Non-pigmented ciliary epithelial cell (primary cell): ENCODE data around the gene ZBED6.
"Not testable (repeated sequence)": the region's sequence is repeated elsewhere in the genome, so short reads cannot be mapped to it uniquely, and the experiment has no call there.

ENCODE experiments used
- DNase-seq: peaks from one replicate; pipeline ENCODE4 v3.0.0-alpha.2; 2010; ENCODE audit warnings: low read depth

The ZBED6 gene, protein sequence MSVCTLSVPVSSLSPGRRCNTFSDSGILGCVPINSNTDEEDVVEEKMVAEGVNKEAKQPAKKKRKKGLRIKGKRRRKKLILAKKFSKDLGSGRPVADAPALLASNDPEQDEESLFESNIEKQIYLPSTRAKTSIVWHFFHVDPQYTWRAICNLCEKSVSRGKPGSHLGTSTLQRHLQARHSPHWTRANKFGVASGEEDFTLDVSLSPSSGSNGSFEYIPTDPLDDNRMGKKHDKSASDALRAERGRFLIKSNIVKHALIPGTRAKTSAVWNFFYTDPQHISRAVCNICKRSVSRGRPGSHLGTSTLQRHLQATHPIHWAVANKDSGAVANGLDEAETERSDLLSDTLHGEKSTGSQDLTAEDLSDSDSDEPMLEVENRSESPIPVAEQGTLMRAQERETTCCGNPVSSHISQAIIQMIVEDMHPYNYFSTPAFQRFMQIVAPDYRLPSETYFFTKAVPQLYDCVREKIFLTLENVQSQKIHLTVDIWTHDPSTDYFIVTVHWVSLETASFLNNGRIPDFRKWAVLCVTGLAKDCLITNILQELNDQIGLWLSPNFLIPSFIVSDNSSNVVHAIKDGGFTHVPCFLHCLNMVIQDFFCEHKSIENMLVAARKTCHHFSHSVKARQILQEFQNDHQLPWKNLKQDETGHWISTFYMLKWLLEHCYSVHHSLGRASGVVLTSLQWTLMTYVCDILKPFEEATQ (N-terminal part only)

GRCh38 chr1:203795441-203796235, at the start of gene ZBED6, which contains the start of gene ZC3H11A:
ZBED6 (plus strand) TSS chr1:203795623; CDS start chr1:203797523, 1,900 bp downstream.
ZC3H11A (plus strand) TSS chr1:203795623; CDS start chr1:203817071, 21,448 bp downstream.
- DNase-seq: peak; percentile 93

GRCh38 chr1:203746281-203746680, 49.1 kb upstream of the ZBED6 start:
- no peak for DNase-seq

DNA sequence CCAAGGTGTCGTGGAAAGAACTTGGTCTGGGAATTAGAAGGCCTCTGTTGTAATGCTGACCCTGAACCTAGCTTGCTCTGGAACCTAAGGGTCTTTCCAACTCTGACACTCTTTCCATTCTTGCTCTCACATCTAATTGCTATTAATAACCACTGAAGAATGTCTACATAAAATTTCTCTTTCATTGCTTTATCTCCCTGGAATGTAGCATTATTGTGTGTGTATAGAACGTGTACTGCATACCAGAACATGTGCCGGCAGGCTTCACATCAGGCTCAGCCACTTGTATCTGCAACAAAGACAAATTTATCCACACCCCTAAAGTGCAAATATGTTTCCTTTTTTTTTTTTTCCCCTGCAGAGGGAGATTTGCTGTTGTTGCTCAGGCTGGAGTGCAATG, 44.4 kb upstream of the ZBED6 start:
- DNase-seq: peak; percentile 53

- not testable (repeated sequence) for DNase-seq
Observed at GRCh38 chr1:203751618-203752361, 43.6 kb upstream of the ZBED6 start.

DNA sequence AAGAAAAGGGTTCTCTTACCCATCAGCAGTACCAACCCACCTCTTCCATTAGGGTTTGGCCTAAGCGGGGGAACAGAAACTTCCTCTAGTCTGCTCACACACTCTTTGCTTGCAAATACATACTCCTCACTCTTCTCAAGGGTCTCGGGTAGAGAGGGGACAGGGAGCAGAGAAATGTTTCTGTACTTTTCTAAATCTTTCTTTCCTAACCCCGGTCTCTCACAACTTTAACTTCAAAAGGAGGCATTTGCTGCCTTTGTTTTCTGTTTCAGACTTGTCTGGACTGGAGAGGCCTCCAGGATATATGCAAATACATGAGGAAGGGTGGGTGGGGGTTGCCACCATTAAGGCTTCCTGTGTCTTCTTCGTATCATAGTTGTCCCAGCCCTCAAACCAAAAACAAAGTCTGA, 41.0 kb upstream of the ZBED6 start:
- no peak for DNase-seq

DNA sequence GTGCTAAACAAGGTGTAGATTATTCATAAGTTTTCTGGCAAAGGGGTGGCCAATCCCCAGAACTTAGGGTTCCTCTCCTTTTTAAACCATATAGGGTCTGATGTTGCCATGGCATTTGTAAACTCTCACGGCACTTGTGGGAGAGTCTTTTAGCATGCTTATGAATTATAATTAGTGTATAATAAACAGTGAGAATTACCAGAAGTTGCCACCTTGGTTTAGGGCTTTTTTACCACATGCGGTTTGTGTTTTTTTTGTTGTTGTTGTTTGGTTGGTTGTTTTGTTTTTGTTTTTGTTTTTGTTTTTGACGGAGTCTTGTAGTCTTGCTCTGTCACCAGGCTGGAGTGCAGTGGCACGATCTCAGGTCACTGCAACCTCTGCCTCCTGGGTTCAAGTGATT, 39.4 kb upstream of the ZBED6 start:
- no peak for DNase-seq

GRCh38 chr1:203758749-203759148, 36.7 kb upstream of the ZBED6 start:
- DNase-seq: not testable (repeated sequence)

DNA sequence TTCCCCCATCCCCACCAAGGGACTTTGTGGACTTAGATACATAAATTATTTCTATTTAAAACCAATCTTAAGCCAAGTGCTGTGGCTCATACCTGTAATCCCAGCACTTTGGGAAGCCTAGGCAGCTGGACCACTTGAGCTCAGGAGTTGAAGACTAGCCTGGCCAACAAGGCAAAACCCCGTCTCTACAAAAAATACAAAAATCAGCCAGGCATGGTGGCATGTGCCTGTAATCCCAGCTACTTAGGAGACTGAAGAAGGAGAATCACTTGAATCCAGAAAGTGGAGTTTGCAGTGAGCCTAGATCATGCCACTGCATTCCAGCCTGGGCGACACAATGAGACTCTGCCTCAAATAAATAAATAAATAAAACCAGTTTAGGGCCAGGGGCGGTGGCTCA, 34.9 kb upstream of the ZBED6 start:
- DNase-seq: no peak

DNA sequence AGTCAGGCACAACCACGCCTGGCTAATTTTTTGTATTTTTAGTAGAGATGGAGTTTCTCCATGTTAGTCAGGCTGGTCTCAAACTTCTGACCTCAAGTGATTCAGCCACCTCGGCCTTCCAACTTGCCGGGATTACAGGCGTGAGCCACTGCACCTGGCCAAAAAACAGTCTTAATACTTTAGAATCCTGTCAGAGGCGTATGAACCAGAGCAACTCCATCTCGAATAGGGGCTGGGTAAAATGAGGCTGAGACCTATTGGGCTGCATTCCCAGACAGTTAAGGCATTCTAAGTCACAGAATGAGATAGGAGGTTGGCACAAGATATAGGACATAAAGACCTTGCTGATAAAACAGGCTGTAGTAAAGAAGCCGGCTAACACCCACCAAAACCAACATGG, 33.5 kb upstream of the ZBED6 start:
- DNase-seq: not testable (repeated sequence)

DNA sequence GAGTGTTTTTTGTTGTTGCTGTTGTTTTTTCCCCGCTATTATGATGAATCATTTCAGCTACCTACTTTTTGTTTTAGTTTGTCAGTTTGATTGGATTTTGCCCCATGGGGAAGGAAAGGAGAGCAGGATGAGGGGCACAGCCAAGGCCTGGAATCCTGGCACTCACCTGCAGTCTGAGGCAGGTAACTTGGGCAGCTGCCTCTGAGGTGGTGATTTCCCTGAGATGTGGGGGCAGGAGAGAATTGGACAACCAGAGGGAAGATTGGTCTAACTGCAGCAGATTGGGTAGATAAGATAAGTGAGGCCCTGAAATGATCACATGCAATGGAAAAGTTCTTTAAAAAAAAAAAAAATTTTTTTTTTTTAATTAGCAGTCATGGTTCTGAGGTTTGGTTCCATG, 31.9 kb upstream of the ZBED6 start:
- no peak for DNase-seq

DNA sequence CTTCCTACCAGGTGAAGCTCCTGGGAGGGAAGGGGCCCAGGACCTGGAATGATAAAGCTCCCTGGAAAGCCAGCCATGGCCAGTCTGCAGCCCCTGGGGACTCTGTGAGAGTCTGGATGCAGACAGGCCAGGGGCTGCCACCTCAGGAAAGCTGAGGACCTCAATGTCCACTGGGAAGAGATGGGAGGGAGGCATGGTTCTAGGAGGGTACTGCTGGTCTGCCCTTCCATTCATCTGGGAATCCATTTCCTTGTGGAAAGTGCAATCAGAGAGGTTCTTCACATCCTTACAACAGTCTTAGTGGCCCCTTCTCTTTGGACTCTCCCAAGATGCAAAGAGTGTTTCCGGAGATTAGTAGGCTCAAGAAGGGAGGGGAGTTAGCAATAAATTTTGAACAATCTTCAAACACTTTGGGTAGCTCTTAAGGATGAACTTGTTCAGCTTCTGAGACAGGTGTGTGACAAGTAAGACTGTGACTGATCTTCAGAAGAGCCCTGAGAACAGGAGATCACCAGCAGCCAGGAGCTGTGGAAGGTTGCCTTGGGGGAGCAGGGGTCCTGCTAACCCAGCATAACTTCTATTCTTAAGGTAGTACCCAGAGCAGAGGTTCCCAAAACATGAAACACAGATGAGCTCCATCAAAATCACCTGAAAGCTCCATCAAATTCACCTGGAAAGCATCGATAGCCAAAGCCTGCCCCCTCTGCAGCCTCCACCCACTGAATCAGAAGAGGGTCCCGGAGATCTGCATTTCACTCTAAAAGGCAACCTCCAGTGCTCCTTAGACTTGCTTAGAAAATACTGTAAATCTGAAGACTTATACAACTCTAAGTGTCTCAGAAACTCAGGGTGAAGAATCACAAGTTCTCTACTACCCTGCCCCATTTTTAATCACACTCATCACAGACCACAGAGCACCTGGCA, 31.1 kb upstream of the ZBED6 start:
- DNase-seq: no peak

DNA sequence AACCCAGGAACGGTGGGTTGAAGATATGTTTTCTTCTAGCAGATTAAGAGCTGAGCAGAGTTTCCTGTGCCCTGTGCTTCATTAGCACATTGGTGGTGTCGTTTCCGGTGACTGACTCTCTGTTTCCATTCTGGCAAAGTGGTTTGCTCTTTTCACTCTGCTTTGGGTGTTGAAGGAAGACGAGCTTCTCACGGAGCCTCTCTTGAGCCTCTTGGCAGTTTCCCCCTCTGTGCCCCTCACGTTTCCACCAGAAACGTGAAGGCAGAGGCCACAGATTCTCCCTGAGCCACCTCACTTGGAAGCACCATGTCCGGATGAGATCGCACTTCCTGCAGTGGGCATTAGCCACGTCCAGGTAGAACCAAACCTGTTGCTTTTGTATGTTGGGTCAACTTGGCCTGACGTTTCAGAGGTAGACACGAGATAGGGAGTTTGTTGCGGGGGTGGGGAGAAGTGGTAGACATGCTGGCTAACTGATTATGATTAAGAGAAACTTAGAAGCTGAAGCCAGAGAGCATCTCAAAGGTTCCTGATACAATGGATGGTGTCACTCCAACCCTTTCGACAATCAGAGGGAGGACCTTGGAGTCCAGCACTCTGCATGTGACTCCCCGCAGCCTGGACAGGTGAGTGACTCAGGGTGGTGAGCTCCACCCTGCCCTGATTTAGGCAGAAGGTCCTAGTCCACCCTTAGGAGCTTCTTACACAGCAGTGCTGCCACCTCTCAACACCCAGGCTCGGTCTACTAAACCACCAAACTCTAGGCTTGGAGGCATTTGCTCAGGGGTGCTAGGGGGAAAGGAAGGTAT, 30.2 kb upstream of the ZBED6 start, which contains the start of gene LAX1:
Gene LAX1 (plus strand): TSS at position 155 of the 809 bp plus-strand sequence. CDS start 383 bp downstream, at position 538.
- no peak for DNase-seq

DNA sequence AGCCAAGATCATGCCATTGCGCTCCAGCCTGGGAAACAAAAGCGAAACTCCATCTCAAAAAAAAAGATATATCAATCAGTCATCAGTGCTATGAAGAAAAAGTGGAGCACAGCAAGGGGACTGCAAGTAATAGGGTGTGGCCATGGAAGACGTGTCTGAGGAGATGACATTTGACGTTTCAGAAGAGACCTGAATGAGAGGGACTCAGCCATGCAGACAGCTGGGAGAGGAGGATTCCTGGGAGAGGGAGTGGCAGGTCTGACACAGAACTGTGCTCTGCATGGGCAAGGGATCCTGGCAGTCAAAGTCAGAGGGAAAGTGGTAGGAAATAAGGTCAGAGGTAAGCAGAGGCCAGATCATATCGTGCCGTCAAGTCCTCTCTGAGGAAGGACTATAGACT, 27.2 kb upstream of the ZBED6 start:
- no peak for DNase-seq

GRCh38 chr1:203769505-203770343, 25.7 kb upstream of the ZBED6 start:
- DNase-seq: peak; percentile 65

DNA sequence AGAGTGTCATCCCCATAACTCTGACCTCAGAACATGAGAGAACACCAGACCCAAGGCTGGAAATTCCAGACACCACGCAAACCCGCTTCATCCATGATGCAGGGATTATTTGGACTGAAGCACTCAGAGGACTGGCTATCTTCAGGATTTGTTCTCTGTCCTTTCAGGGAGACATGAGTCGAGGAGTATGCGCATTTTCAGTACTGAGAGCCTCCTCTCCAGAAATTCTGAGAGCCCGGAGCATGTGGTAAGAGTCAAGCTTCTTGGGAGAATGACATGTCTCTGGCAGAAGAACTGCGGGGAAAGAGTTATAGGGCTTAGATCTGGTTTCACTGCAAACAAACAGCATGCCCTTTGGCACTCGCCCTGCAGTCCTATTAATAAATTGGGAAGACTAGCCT, 23.5 kb upstream of the ZBED6 start:
- DNase-seq: no peak

GRCh38 chr1:203772836-203773235, 22.6 kb upstream of the ZBED6 start:
- no peak for DNase-seq

GRCh38 chr1:203776636-203777035, 18.8 kb upstream of the ZBED6 start:
- DNase-seq: no peak

- no peak for DNase-seq
Observed at GRCh38 chr1:203777596-203777995, 17.8 kb upstream of the ZBED6 start.

DNA sequence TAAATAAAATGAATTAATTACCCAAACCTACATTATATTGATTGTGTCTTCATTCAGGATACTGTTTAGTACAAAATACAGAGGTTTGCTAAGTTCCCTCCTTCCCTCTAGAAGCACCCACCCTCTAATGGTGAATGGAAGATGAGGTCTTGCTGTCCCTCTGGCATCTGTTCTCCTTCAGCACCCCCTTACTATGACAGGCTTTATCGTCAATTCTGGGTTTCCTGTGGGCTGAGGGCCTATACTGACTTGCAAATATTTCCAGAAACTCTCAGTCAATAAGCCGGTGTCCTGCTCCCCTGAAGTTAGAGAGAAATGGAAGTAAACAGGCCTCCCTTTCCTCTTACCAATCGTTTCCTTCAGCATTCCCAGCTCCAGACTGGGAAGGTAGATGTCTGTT, 17.3 kb upstream of the ZBED6 start:
- no peak for DNase-seq
